Neural cell (in vitro differentiated cells): ENCODE data around the gene ETV7. TPM values are rescaled to one million over a fixed set of nuclear protein-coding genes. Genes with fewer than 3 reads are reported as not detected.
A peak's percentile ranks its signal among the peaks of the same experiment; 100 is the strongest.

Experiments
- H2AFZ ChIP-seq: fragments of 200-600, 300-800 bp; sonication (generic), shearing (Covaris generic); 2 replicates; pipeline ENCODE4 v1.6.0; 2014; ENCODE audit warnings: low read depth, mild to moderate bottlenecking, antibody characterized with exemption, low read length, moderate library complexity
- H3F3A ChIP-seq: fragments of 200-600 bp; shearing (Covaris generic); 2 replicates; pipeline ENCODE4 v1.6.1; 2016; ENCODE audit warnings: mild to moderate bottlenecking, moderate library complexity, mixed read lengths, antibody characterized with exemption, low read length; ENCODE audit not compliant: insufficient read depth, poor library complexity, severe bottlenecking
- H3K27ac ChIP-seq: fragments of 200-600, 300-800 bp; sonication (generic), shearing (Covaris generic); 2 replicates; pipeline ENCODE4 v1.5.1; 2014; ENCODE audit warnings: mild to moderate bottlenecking, low read length, moderate library complexity
- H3K27me3 ChIP-seq: fragments of 300-800, 200-600 bp; sonication (generic), shearing (Covaris generic); 2 replicates; pipeline ENCODE4 v1.6.0; 2014; ENCODE audit warnings: mild to moderate bottlenecking, low read depth, low read length, moderate library complexity; ENCODE audit not compliant: insufficient read depth
- H3K36me3 ChIP-seq: fragments of 300-800, 200-600 bp; sonication (generic), shearing (Covaris generic); 2 replicates; pipeline ENCODE4 v1.5.1; 2014; ENCODE audit warnings: mild to moderate bottlenecking, antibody characterized with exemption, low read length, moderate library complexity; ENCODE audit not compliant: insufficient read depth
- H3K4me2 ChIP-seq: fragments of 300-800, 200-600 bp; sonication (generic), shearing (Covaris generic); 2 replicates; pipeline ENCODE4 v1.6.0; 2014; ENCODE audit warnings: mild to moderate bottlenecking, low read length
- H3K4me3 ChIP-seq: fragments of 300-800, 200-600 bp; sonication (generic), shearing (Covaris generic); 2 replicates; pipeline ENCODE4 v1.5.1; 2014; ENCODE audit warnings: mild to moderate bottlenecking, low read length, moderate library complexity
- H3K79me2 ChIP-seq: fragments of 200-600 bp; shearing (Covaris generic); replicated peaks from 2 replicates; pipeline ENCODE4 v1.6.0; 2014; ENCODE audit warnings: mild to moderate bottlenecking, low read length, moderate library complexity; ENCODE audit not compliant: insufficient read depth
- H3K9ac ChIP-seq: fragments of 300-800, 200-600 bp; sonication (generic), shearing (Covaris generic); 2 replicates; pipeline ENCODE4 v1.6.1; 2016; ENCODE audit warnings: mild to moderate bottlenecking, low read length, mixed read lengths
- H3K9me2 ChIP-seq: fragments of 200-600 bp; shearing (Covaris generic); 2 replicates; pipeline ENCODE4 v1.6.1; 2016; ENCODE audit warnings: mild to moderate bottlenecking, low read length, mixed read lengths; ENCODE audit not compliant: insufficient read depth
- H3K9me3 ChIP-seq: fragments of 200-600, 300-800 bp; sonication (generic), shearing (Covaris generic); 2 replicates; pipeline ENCODE4 v1.6.1; 2016; ENCODE audit warnings: mild to moderate bottlenecking, mixed run types, low read length, moderate library complexity, mixed read lengths
- H4K20me1 ChIP-seq: fragments of 200-600 bp; shearing (Covaris generic); 2 replicates; pipeline ENCODE4 v1.6.1; 2016; ENCODE audit warnings: mild to moderate bottlenecking, mixed run types; ENCODE audit not compliant: insufficient read depth
- CTCF ChIP-seq: fragments of 450-650 bp; IDR thresholded peaks from 2 replicates; pipeline ENCODE4 v1.5.1; 2014; ENCODE audit warnings: antibody characterized with exemption, mild to moderate bottlenecking, moderate library complexity; ENCODE audit not compliant: poor library complexity, severe bottlenecking
- EP300 ChIP-seq: fragments of 450-650 bp; conservative IDR thresholded peaks from 2 replicates; pipeline ENCODE4 v1.6.1; 2014; ENCODE audit warnings: antibody characterized with exemption, mild to moderate bottlenecking, moderate library complexity; ENCODE audit not compliant: poor library complexity, severe bottlenecking
- EZH2 ChIP-seq: fragments of 200-600, 300-800 bp; shearing (Covaris generic), sonication (generic); IDR thresholded peaks from 2 replicates; pipeline ENCODE4 v1.6.1; 2014; ENCODE audit warnings: antibody characterized with exemption, low read length, borderline replicate concordance, mild to moderate bottlenecking; ENCODE audit not compliant: insufficient read depth, poor library complexity, severe bottlenecking
- MXI1 ChIP-seq: fragments of 450-650 bp; conservative IDR thresholded peaks from 2 replicates; pipeline ENCODE4 v1.6.1; 2014; ENCODE audit warnings: antibody characterized with exemption, mild to moderate bottlenecking; ENCODE audit not compliant: poor library complexity, severe bottlenecking
- POLR2AphosphoS5 ChIP-seq: IDR thresholded peaks from 2 replicates; pipeline ENCODE4 v1.6.1; 2012
- RAD21 ChIP-seq: fragments of 450-650 bp; conservative IDR thresholded peaks from 2 replicates; pipeline ENCODE4 v1.6.1; 2014; ENCODE audit warnings: antibody characterized with exemption, mild to moderate bottlenecking, moderate library complexity
- SMC3 ChIP-seq: fragments of 450-650 bp; conservative IDR thresholded peaks from 2 replicates; pipeline ENCODE4 v1.6.1; 2014; ENCODE audit warnings: antibody characterized with exemption, mild to moderate bottlenecking, moderate library complexity; ENCODE audit not compliant: poor library complexity
- TAF1 ChIP-seq: IDR thresholded peaks from 2 replicates; pipeline ENCODE4 v1.6.1; 2012; ENCODE audit warnings: low read depth
- polyA plus RNA-seq: library from polyadenylated mRNA; depleted of rRNA; stranded (reverse); fragments of >200 nt; gene quantifications from 2 replicates; pipeline ENCODE4 v1.2.3, GENCODE V29; 2014
- TF ChIP-seq, protein P1 (sequence below): IDR thresholded peaks from 2 replicates; pipeline ENCODE4 v1.6.1; 2012; ENCODE audit warnings: borderline replicate concordance

ETV7 gene
- polyA plus RNA-seq, 1 donor from 2014 or later = not detected

DNA sequence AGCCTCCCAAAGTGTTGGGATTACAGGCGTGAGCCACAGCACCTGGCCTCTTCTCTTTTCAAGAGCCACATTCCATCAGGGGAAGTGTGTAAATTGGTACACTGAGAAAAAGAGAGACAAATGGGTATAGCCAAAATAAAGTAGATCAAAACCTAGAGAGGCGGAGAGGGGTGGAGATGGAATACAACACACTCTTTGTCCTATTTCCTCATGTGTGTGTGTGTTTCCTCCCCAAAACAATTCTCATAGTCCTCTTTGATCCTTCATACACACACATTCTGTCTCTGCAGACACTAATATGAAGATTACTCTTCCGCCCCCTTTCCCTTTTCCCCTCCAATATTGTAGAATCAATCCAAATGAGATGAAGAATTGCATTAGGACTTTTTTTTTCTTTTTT is 39.2 kb upstream of the ETV7 start:
- Histone ChIP-seq H3K9ac (no peak overlapping the region), H3K4me2 (no peak overlapping the region), H2AFZ (no peak overlapping the region), H3K9me2 (no peaks in the 10 kb centered on the region), H3K9me3 (no peaks in the 10 kb centered on the region), H3K36me3 (no peaks in the 10 kb centered on the region), H3K79me2 (no peaks in the 10 kb centered on the region), H3K27ac (no peak overlapping the region), H3K27me3 (no peaks in the 10 kb centered on the region), H4K20me1 (no peaks in the 10 kb centered on the region), H3F3A (no peaks in the 10 kb centered on the region), H3K4me3 (no peak overlapping the region)
- no peak for TF ChIP-seq EZH2
- TF ChIP-seq TAF1 = no peak
- TF ChIP-seq POLR2AphosphoS5 = no peak
- TF ChIP-seq SMC3 = no peak
- TF ChIP-seq EP300 = no peak
- TF ChIP-seq CTCF = no peak
- no peak for TF ChIP-seq RAD21
- TF ChIP-seq, protein P1, sequence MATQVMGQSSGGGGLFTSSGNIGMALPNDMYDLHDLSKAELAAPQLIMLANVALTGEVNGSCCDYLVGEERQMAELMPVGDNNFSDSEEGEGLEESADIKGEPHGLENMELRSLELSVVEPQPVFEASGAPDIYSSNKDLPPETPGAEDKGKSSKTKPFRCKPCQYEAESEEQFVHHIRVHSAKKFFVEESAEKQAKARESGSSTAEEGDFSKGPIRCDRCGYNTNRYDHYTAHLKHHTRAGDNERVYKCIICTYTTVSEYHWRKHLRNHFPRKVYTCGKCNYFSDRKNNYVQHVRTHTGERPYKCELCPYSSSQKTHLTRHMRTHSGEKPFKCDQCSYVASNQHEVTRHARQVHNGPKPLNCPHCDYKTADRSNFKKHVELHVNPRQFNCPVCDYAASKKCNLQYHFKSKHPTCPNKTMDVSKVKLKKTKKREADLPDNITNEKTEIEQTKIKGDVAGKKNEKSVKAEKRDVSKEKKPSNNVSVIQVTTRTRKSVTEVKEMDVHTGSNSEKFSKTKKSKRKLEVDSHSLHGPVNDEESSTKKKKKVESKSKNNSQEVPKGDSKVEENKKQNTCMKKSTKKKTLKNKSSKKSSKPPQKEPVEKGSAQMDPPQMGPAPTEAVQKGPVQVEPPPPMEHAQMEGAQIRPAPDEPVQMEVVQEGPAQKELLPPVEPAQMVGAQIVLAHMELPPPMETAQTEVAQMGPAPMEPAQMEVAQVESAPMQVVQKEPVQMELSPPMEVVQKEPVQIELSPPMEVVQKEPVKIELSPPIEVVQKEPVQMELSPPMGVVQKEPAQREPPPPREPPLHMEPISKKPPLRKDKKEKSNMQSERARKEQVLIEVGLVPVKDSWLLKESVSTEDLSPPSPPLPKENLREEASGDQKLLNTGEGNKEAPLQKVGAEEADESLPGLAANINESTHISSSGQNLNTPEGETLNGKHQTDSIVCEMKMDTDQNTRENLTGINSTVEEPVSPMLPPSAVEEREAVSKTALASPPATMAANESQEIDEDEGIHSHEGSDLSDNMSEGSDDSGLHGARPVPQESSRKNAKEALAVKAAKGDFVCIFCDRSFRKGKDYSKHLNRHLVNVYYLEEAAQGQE = no peak
- no peak for TF ChIP-seq MXI1

DNA sequence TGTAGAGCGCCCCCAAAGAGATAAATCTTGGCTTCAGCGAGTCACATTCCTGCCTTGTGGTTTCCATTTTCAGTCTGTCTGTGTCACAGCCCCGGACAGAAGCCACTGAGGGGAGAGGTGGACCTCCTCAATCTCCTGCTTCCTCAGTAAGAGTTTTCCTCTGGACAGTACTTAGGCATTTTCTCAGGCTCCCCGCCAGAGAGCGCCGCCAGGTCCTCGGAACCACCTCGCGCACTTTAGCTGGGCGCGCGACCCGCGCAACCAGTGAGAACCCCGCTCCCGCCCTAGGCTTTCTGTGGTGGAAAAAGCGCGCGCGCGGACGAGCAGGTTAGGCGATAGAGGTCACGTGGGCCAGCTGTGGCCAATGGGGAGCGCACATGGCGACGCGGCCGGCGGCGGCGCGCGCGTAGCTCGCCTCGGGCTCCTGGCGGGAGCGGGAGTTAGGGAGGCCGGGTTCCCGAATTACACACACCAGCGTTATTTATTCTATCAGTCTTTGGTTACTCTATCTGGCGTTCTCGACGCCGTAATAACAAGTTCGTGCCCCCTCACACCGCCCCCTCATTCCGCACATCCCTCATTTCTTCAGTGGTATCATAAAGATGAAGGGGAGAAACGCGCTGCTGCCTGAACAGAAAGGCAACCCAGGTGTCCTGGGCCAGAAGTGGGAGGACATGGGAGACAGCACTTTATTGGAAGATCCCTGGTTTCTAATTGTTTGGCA is 35.8 kb upstream of the ETV7 start:
- H3K9ac ChIP-seq = peak overlapping the region; percentile 61
- H2AFZ ChIP-seq = peak overlapping the region; percentile 74
- no peaks in the 10 kb centered on the region for H3K79me2 ChIP-seq
- H3K9me3 ChIP-seq = no peaks in the 10 kb centered on the region
- H4K20me1 ChIP-seq = no peaks in the 10 kb centered on the region
- peak overlapping the region; percentile 62 for H3K27ac ChIP-seq
- no peaks in the 10 kb centered on the region for H3K27me3 ChIP-seq
- peak overlapping the region; percentile 69 for H3K4me2 ChIP-seq
- H3K9me2 ChIP-seq = no peaks in the 10 kb centered on the region
- no peaks in the 10 kb centered on the region for H3K36me3 ChIP-seq
- TF ChIP-seq, protein P1 = peak; percentile 21
- TF ChIP-seq POLR2AphosphoS5 (peak; percentile 82), CTCF (peak; percentile 91), SMC3 (peak; percentile 93), EP300 (peak; percentile 19), TAF1 (peak; percentile 59), MXI1 (peak; percentile 52), RAD21 (peak; percentile 82), EZH2 (no peak)
- peak overlapping the region; percentile 64 for H3K4me3 ChIP-seq
- H3F3A ChIP-seq = no peaks in the 10 kb centered on the region
